ENCODE results near the gene RPL18. TPM values are rescaled to one million over a fixed set of nuclear protein-coding genes. Genes with fewer than 3 reads are reported as not detected.

Gene RPL18
- total and polyA plus RNA-seq, 9 of the 15 experiments (the other 6 are each of a cell fraction or from before 2014, with no cell fraction given), result 312 to 2,635 (median 1,653) TPM

DNA sequence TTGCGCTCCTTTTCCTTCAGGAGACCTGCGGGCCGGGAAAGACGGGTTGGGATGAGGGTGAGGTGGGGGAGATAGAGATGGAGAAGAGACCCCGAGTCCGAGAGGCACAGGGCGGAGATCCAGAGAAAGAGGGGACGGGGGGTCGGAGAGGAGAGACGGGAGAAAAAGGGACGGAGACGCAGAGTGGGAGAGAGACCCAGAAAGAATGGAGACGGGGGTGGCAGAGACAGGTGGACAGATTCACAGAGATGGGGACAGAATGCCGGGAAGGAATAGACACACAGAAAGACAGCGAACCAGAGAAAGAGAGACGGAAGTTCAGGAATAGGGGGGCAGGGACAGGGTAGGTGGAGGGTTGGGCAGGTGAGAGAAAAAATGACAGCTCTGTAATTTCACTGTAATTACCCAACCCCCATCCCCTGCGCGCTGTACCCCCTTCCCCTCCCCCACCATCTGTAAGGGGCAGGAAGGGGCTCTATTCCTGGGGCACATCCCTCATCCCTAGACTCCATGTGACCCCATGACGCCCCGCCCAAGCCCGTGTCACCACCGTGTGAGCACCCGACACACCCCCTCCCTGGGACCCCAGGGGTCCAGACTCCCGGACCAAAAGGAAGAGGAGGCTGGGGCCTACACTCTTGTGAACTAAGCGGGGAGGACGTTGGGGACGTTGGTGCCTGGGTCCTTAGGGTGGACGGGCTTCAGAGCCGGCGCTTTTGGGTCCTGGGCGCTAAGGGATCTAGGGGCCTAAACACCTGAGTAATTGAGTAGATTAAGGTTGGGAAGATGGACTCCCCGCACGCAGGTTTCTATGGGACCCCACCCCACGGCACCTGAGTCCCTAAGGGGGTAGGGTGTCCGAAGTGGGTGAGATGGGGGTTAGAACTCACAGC is 17.2 kb upstream of the RPL18 start (continued):
- TF ChIP-seq, protein P1, sequence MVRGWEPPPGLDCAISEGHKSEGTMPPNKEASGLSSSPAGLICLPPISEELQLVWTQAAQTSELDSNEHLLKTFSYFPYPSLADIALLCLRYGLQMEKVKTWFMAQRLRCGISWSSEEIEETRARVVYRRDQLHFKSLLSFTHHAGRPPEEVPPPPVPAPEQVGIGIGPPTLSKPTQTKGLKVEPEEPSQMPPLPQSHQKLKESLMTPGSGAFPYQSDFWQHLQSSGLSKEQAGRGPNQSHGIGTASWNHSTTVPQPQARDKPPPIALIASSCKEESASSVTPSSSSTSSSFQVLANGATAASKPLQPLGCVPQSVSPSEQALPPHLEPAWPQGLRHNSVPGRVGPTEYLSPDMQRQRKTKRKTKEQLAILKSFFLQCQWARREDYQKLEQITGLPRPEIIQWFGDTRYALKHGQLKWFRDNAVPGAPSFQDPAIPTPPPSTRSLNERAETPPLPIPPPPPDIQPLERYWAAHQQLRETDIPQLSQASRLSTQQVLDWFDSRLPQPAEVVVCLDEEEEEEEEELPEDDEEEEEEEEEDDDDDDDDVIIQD (CRISPR knock-in tag; IDR thresholded peaks at IDR 0.05), result no peak
- TF ChIP-seq CBFB (CRISPR knock-in tag; IDR thresholded peaks at IDR 0.05), result no peak
- TF ChIP-seq, protein P2, sequence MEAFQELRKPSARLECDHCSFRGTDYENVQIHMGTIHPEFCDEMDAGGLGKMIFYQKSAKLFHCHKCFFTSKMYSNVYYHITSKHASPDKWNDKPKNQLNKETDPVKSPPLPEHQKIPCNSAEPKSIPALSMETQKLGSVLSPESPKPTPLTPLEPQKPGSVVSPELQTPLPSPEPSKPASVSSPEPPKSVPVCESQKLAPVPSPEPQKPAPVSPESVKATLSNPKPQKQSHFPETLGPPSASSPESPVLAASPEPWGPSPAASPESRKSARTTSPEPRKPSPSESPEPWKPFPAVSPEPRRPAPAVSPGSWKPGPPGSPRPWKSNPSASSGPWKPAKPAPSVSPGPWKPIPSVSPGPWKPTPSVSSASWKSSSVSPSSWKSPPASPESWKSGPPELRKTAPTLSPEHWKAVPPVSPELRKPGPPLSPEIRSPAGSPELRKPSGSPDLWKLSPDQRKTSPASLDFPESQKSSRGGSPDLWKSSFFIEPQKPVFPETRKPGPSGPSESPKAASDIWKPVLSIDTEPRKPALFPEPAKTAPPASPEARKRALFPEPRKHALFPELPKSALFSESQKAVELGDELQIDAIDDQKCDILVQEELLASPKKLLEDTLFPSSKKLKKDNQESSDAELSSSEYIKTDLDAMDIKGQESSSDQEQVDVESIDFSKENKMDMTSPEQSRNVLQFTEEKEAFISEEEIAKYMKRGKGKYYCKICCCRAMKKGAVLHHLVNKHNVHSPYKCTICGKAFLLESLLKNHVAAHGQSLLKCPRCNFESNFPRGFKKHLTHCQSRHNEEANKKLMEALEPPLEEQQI (IDR thresholded peaks at IDR 0.05), result no peak
- no peak for TF ChIP-seq SRSF9 (IDR thresholded peaks at IDR 0.05; ENCODE audit: borderline replicate concordance, low read depth, low read length)
- no peak for TF ChIP-seq PHB (CRISPR knock-in tag; IDR thresholded peaks at IDR 0.05)
- no peak for TF ChIP-seq SPI1 (IDR thresholded peaks at IDR 0.05; ENCODE audit: borderline replicate concordance, low read depth, low read length)
- peak; percentile 62; the same call in 1 of the 2 replicates for TF ChIP-seq ELF4 (CRISPR knock-in tag; IDR thresholded peaks at IDR 0.05)
- no peak for TF ChIP-seq HDGF (IDR thresholded peaks at IDR 0.05)
- no peak for TF ChIP-seq MCM5 (IDR thresholded peaks at IDR 0.05; ENCODE audit: low read depth)
- no peak for TF ChIP-seq ZNF717 (CRISPR knock-in tag; IDR thresholded peaks at IDR 0.05)
- TF ChIP-seq SOX6 (IDR thresholded peaks at IDR 0.05), result no peak
- TF ChIP-seq, protein P3, sequence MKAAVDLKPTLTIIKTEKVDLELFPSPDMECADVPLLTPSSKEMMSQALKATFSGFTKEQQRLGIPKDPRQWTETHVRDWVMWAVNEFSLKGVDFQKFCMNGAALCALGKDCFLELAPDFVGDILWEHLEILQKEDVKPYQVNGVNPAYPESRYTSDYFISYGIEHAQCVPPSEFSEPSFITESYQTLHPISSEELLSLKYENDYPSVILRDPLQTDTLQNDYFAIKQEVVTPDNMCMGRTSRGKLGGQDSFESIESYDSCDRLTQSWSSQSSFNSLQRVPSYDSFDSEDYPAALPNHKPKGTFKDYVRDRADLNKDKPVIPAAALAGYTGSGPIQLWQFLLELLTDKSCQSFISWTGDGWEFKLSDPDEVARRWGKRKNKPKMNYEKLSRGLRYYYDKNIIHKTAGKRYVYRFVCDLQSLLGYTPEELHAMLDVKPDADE (conservative IDR thresholded peaks at IDR 0.05; ENCODE audit: control insufficient read depth, low read depth, low read length), result no peak; the same call in 1 of the 2 replicates
- TF ChIP-seq ZKSCAN1 (IDR thresholded peaks at IDR 0.05; ENCODE audit: low read depth, low read length), result no peak
- 0 out of 2 replicates have a peak, but pooled peaks have one; percentile 72 for TF ChIP-seq LARP7 (IDR thresholded peaks at IDR 0.05)
- no peak for TF ChIP-seq ILK (tag; IDR thresholded peaks at IDR 0.05; ENCODE audit: borderline replicate concordance, low read depth)
- no peak for TF ChIP-seq STAT5A (IDR thresholded peaks at IDR 0.05; ENCODE audit: borderline replicate concordance, low read length)
- TF ChIP-seq E2F4 (CRISPR knock-in tag; IDR thresholded peaks at IDR 0.05; ENCODE audit: low read depth), result no peak
- peak; percentile 83 for TF ChIP-seq ZNF263 (CRISPR knock-in tag; IDR thresholded peaks at IDR 0.05; ENCODE audit: borderline replicate concordance)
- no peak for TF ChIP-seq KDM2B (CRISPR knock-in tag; IDR thresholded peaks at IDR 0.05)
- TF ChIP-seq RBFOX2 (IDR thresholded peaks at IDR 0.05; ENCODE audit: low read depth, low read length), result no peak
- no peak for TF ChIP-seq GTF2F1 (IDR thresholded peaks at IDR 0.05; ENCODE audit: low read depth, low read length)
- TF ChIP-seq GATA2 (CRISPR knock-in tag; IDR thresholded peaks at IDR 0.05), result no peak
- TF ChIP-seq ZNF253 (CRISPR knock-in tag; conservative IDR thresholded peaks at IDR 0.05), result no peak
- TF ChIP-seq ZNF644 (tag; IDR thresholded peaks at IDR 0.05; ENCODE audit: low read depth), result no peak

Measured in K562 (cell line).